Spinal cord (tissue), 10 donors: ENCODE results near the gene FBXW12. TPM values are rescaled to one million over a fixed set of nuclear protein-coding genes. Genes with fewer than 3 reads are reported as not detected.
"Not testable (repeated sequence)": the region's sequence is repeated elsewhere in the genome, so short reads cannot be mapped to it uniquely, and the experiment has no call there.

Source experiments
- DNase-seq, 6 donors: peaks; one replicate each; pipeline versions ENCODE4 v3.0.0 to v3.0.0-alpha.2; 2013 to 2015; ENCODE audit warnings: low spot score in 6 of 6, low read depth in 4 of 6
- H3K27ac ChIP-seq: one replicate; pipeline ENCODE4 v1.5.1; 2013; ENCODE audit warnings: low read depth, low read length, control low read depth
- H3K27me3 ChIP-seq: one replicate; pipeline ENCODE4 v1.6.1; 2013; ENCODE audit warnings: low read length; ENCODE audit not compliant: control insufficient read depth, insufficient read depth
- H3K36me3 ChIP-seq: one replicate; pipeline ENCODE4 v1.6.1; 2013; ENCODE audit warnings: low read length; ENCODE audit not compliant: control insufficient read depth, insufficient read depth
- H3K4me1 ChIP-seq: one replicate; pipeline ENCODE4 v1.6.1; 2013; ENCODE audit warnings: low read length; ENCODE audit not compliant: control insufficient read depth, insufficient read depth
- H3K4me3 ChIP-seq: one replicate; pipeline ENCODE4 v1.5.1; 2013; ENCODE audit warnings: low read depth, low read length, control low read depth
- H3K9me3 ChIP-seq: one replicate; pipeline ENCODE4 v1.6.1; 2013; ENCODE audit warnings: low read length; ENCODE audit not compliant: control insufficient read depth, insufficient read depth
- WGBS: methylation state at CpG from one replicate; pipeline ENCODE4 v1.1.5; 2013; ENCODE audit warnings: missing lambda C conversion rate; ENCODE audit not compliant: insufficient coverage; 5-methylcytosine and 5-hydroxymethylcytosine counted together
- long read RNA-seq, 4 donors: transcript quantifications; one replicate each; lab custom pipeline, GENCODE V29; 2026
- polyA plus RNA-seq, 2 donors: library from polyadenylated mRNA; unstranded; fragments of 120-200 nt; gene quantifications; one replicate each; pipeline ENCODE4 v1.2.1, GENCODE V29; 2013; ENCODE audit not compliant: insufficient read length in 2 of 2
- total RNA-seq, 2 donors: library from RNA; depleted of rRNA in 1 of 2; stranded (reverse); fragments of 120-200 nt in 1 of 2; fragments of >200 nt in 1 of 2; gene quantifications; one replicate each; pipeline versions ENCODE4 v1.2.3 to v1.2.4, GENCODE V29; 2013 to 2014
- donor health status: healthy.

FBXW12 gene, protein sequence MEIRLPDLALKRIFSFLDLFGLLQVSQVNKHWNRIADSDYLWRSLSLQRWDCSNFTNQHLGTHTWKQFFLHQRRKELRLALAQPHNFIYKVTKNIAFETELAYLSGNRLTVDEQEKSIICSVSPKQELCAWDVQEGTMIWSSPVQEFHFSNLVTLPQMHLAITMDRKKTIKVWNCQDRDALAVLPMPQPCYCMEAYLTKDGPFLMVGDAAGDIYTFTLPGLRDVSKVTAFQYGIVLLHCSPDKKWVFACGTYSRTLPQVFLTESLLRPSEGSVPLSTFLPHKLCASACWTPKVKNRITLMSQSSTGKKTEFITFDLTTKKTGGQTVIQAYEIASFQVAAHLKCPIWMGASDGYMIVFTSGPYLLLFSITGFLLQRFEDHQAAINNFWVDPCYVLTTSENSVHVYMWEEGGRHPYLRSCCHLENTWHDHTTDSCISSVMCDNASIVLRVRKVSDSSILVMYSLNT
- total RNA-seq (under 1 TPM; 0.61 to 0.99 TPM), polyA plus RNA-seq (1 to 10 TPM in 1 of 2 donors, under 1 TPM in 1; 0.54 to 1.5 TPM)
- long read RNA-seq, donor 1, result 0 reads
- long read RNA-seq, donor 2, result 0 reads
- long read RNA-seq, donor 3, result 0 reads
- long read RNA-seq, donor 4, result 0 reads

DNA sequence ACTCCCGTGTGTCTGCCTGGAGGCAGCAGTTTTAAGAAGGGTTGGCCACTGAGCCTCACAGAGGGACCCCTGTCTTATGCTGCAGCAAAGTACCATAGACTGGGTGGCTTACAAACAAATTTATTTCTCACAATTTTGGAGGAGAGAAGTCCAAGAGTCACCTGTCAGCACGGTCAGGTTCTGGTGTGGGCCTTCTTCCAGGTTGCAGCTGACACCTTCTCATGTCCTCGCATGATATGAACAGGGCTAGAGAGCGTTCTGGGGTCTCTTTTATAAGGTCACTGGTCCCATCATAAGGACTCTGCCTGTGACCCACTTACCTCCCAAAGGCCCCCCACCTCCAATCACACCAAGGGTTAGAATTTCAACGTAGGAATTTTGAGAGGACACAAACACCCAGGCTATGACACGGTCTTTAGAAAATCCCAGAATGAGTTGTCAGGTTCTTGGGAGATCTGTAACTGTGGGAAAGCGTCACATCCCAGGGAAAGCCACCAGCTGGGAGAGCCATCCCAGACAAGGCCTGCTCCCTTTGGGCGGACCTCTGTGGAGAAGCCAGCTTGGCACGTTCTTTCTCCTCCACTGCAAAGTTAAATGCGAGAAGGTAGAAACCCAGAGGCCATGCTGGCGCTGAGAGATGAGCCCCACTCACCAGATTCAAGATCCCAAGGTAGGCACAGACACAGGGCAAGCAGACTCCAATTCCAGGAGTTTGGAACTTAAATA, at the start of gene FBXW12:
FBXW12 (plus strand) TSS at position 569 of the 726 bp plus-strand sequence. CDS start 549 bp downstream, outside the sequence.
- H3K27ac ChIP-seq, result no peak within 1 kb of the TSS
- no peak within 1 kb of the TSS for H3K4me3 ChIP-seq
- no peak for DNase-seq
- H3K36me3 ChIP-seq, result no peaks in the 10 kb centered on the region
- no peaks in the 10 kb centered on the region for H3K4me1 ChIP-seq
- WGBS, result 92% methylated on average over 9 of the region's 11 CpGs
- no peaks in the 10 kb centered on the region for H3K9me3 ChIP-seq
- no peaks in the 10 kb centered on the region for H3K27me3 ChIP-seq

DNA sequence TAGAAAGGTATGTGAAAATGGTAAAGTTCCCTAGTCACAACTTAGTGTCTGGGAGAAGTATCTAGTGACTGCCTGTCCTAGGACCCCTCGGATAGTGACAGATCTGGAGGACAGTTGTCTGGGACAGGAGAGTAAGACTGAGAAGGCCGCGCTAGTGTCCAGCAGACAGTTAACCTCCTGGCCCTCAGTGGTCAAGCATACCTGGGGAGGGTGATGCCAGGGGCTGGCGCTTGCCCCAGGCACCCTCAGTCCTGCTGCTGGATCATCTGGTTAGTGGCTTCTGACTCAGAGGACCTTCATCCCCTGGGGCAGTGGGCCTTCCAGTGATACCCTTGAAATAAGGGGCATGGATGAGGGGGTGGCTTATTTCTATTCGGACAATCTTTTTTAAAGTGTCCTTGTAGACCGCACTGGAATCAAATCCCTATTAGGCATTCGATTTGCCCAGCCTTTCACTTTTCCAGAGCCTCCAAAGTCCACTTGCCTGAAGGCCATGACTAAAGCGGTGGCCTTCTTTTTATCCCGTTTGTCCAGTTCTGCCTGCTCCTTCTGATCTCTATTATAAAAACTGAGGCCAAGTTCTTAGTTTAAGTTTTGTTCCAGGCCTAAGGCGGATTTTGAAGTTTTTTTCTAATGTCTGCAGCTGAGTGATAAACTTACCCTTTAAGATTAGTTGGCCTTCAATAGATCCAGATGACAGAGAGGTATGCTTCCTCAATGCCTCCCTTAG, 40.1 kb upstream of the FBXW12 start:
- not testable (repeated sequence) for H3K9me3 ChIP-seq, H3K27me3 ChIP-seq, H3K27ac ChIP-seq, H3K4me3 ChIP-seq, H3K4me1 ChIP-seq, DNase-seq, H3K36me3 ChIP-seq
- WGBS, result 98% methylated on average over 6 of the region's 10 CpGs

DNA sequence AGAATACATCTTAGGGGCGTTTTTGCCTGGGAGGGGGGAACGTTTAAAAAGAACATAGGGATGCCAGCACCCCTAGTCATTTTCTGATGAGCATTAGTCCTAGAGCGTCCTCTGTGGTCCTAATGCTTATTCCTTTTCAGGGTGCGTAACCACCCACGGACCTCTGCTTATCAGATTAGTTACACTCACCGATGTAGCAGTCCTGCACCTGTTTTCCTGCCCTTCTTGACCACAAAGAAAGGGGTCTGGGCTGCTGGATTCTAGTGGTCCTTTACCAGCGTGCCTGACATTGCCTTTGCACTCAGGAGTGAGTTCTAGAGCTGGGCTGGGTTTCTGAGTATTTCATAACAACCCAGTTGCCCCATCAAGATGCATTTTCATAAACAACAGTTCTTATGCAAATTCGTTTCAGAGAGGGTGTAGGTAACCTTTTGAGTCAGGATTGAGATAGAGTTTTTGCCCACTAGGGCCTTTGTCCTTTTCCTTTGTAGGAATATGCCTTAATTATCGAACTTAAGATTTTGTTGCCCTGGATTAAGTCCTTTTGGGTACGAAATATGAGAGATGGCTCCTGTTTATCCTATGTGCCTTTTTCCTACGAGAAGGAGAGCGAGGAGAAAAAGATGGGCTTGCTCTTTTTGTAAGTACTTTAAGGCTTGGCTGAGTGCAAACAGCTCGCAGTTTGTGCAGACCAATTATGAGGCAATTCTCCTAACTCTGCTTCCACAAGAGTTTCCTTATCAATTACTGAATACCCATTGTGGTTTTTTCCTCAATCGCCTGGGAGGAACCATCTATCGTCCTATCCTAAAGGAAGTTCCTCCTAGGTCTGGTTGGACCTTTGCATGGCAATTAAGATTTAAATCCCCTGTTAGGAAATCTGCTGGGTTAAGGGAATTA, 38.4 kb upstream of the FBXW12 start, which contains the start of gene SPINK8:
SPINK8 (minus strand) TSS at position 316 of the 900 bp plus-strand sequence. CDS start 5,320 bp downstream, outside the sequence.
- not testable (repeated sequence) for H3K9me3 ChIP-seq, H3K4me3 ChIP-seq, H3K27ac ChIP-seq, DNase-seq, H3K27me3 ChIP-seq, H3K4me1 ChIP-seq, H3K36me3 ChIP-seq
- WGBS, result 78% methylated on average over 8 of the region's 15 CpGs

DNA sequence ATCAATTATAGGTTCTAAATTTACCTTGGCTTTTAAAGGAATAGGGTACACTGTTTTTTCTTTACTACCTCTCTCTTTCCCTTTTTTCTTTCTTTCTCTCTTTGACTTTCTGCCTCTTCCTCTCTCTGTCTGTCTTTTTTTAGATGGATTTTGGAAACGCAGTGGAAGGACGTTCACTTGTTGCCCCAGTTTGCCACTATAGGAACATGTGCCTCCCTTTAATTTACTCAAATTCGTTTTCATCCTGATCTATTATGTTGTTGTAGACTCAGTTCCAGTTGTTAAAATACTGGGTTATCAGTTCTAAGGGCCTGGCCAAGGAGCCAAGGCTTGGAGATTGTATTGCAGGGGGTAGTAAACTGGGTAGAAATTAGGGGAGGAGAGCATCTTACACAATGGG, 37.4 kb upstream of the FBXW12 start:
- no peak for DNase-seq
- Histone ChIP-seq H3K36me3 (no peaks in the 10 kb centered on the region), H3K9me3 (no peaks in the 10 kb centered on the region), H3K27me3 (no peaks in the 10 kb centered on the region), H3K4me3 (no peak overlapping the region), H3K4me1 (no peaks in the 10 kb centered on the region), H3K27ac (no peak overlapping the region)
- no CpG with 5 or more reads among the region's 3 CpGs for WGBS

DNA sequence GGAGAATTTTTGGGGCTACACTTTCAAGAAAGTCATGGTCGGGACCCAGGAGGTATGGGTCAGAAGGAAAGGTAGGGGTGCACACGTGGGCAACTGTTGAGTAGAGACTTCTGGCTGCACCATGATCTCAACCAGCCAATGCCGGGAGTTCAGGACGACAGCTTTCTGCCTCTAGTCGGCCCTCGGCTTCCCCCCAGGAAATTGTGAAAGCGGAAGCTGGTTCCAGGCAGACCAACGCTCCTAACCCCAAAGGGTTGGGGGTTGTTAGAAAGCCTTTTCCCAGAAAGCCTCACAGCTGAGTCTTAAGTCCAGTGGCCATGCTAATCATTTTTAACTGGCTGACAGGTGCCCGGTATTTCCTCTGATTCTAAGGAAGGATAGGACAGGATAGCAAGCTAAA, 36.7 kb upstream of the FBXW12 start:
- not testable (repeated sequence) for H3K27ac ChIP-seq, H3K36me3 ChIP-seq, H3K4me1 ChIP-seq, H3K27me3 ChIP-seq, H3K4me3 ChIP-seq, H3K9me3 ChIP-seq, DNase-seq
- WGBS, result 89% methylated on average over 9 of the region's 9 CpGs

DNA sequence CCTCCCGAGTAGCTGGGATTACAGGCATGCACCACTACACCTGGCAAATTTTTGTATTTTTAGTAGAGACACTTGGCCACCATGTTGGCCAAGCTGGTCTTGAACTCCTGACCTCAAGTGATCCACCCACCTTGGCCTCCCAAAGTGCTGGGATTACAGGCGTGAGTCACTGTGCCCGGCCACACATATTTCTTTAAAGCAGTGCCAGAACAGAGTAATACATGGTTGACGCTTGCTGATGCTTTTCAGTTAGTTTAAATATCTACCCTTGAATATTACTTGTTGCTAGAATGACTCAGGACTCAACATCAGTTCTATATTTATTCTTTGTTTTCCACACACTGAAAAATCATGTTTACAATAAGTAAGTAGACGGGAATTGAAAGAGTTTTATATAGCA, 34.5 kb upstream of the FBXW12 start:
- DNase-seq, H3K36me3 ChIP-seq, H3K27me3 ChIP-seq, H3K27ac ChIP-seq, H3K4me3 ChIP-seq, H3K9me3 ChIP-seq, H3K4me1 ChIP-seq: not testable (repeated sequence)
- WGBS, result 100% methylated on average over 1 of the region's 5 CpGs

DNA sequence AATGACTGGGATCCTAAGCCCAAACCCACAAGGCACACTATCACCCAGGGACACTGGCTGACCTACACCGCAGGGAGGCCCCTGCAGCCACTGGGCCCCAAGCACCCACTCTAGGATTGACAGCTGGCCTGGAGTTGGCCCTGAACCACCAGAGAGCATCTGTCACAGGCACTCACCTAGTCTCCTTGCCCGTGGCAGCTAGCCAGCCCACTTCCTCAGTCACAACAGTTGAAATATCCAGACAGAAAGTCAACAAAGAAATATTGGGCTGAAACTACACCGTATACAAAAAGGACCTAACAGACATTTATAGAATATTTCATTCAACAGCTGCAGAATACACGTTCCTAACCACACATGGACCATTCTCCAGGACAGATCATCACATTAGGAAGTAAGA, 33.4 kb upstream of the FBXW12 start:
- H3K4me3 ChIP-seq, result no peak overlapping the region
- 98% methylated on average over 2 of the region's 4 CpGs for WGBS
- H3K9me3 ChIP-seq, result no peaks in the 10 kb centered on the region
- no peaks in the 10 kb centered on the region for H3K27me3 ChIP-seq
- H3K4me1 ChIP-seq, result no peaks in the 10 kb centered on the region
- H3K27ac ChIP-seq, result no peak overlapping the region
- no peak for DNase-seq
- H3K36me3 ChIP-seq, result no peaks in the 10 kb centered on the region

DNA sequence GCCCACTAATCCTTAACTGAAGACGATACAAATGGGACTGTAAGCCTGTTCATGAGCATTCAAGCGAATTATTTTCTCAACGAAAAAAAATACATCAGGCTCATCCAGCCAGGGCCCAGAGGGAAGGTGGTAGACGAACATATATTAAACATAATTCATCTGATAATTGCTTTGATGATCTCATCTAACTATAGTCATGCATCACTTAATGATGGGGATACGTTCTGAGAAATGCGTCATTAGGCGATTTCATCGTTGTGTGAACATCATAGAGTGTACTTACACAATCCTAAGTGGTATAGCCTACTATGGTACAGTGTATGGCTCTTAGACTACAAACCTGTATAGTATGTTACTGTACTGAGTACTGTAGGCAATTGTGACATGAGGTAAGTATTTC, 28.6 kb upstream of the FBXW12 start:
- Histone ChIP-seq H3K4me1 (no peaks in the 10 kb centered on the region), H3K4me3 (no peak overlapping the region), H3K9me3 (no peaks in the 10 kb centered on the region), H3K36me3 (no peaks in the 10 kb centered on the region), H3K27me3 (no peaks in the 10 kb centered on the region), H3K27ac (no peak overlapping the region)
- WGBS, result 86% methylated on average over 1 of the region's 8 CpGs
- peak in 1 of 6 donors; percentile 2 for DNase-seq
